ENCODE data around the gene DPEP1.
A peak's percentile ranks its signal among the peaks of the same experiment; 100 is the strongest.
"Not testable (repeated sequence)": the region's sequence is repeated elsewhere in the genome, so short reads cannot be mapped to it uniquely, and the experiment has no call there.

The DPEP1 gene

DNA sequence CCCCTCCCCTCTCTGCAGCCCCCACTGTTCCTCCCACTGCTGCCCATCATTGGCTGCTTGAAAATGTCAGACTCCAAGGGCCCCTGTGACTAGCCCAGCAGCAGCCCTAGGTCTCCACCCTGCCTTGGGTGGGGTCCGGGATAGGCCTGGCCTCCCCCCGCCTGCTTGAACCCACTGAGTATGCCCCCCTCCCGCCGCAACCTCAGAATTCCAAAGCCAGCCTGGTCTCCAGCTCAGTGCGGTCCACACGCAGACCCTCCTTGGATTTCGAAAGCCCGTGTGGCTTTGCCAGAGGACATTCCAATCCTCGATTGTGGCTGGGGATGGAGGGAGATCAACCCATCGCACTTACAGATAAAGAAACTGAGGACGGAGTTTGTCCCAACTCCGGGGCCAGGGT is 6.4 kb downstream of the DPEP1 start:
- DNase-seq (ENCODE audit: low read depth in 2 of 2): no peak

DNA sequence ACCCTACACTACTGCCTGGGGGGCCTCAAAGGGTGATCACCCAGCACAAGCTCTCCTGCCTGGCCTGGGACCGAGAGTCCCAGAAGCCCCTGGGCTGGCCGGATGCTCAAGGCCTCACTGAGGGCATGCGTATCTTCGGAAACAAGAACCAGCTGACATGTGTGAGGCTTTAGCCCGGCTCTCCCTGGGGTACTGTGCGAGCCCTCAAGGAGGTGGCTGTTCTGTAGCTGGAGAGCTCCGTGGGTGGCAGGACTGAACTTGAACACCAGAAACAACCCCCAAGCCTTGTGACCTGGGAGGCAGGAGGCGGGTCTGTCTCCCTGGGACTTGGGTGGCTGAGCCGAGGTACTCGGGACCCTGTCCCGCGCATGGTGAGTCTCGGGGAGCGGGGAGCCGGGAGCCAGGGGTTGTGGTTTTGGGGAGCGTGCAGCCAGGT is 7.0 kb downstream of the DPEP1 start:
- DNase-seq (ENCODE audit: low read depth in 2 of 2): no peak

DNA sequence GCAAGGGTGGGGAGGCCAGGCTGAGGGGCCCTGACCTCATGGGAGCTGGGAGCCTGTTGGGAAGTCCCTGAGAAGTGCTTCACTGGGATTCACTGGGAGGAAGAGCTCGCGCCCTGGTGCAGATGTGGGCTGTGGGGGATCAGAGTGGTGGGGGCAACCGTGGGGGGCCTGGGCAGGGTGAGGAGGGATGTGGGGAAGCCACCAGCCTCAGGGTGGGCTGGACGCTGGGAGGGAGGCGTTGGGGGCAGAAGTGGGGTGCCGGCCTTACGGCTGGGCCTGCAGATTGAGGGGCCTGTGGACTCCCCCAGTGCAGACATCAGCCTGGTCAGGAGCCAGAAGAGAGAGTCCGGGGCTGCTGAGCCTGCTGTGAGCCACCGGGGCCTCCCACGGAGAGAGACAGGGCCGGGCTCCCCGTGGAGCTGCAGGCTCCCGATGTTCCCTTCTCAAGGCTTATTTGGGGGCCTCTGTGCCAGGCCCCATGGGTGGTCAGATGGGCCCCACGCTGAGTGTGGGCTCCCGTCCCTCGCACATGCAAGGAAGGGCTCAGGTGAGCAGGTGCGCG is 7.8 kb downstream of the DPEP1 start:
- no peak for DNase-seq (ENCODE audit: low read depth in 2 of 2)

DNA sequence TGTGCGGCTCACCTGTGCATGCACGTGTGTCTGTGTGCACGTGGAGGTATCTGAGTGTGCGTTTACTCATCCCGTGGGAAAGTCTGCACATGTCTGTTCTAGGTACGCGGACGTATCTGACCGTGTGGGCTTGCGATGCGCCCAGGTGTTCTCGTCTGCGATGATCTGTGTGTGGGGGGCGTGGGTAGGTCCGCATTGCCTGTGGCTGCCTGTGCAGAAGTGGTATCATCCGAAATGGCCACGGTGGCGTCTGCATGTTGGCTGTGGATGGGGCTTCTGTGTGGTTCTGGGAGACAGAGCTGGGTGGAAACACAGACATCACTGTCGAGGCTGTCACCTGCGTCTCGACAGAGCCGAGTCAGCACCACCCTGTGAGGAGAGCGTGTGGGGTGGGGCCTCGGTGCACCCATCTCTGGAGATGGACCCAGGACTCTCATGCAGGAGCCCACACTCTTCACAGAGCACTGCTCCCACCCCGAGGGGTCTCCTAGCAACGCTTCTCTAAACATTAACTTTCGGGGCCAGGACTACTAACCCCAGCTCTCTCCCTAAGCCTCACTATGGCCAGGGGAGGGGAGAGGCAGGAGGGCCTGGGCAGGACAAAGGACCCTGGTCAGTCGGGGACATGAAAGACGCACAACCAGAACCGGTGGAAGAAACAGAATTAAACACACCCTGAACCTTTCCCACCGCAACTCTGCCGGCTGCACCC is 8.4 kb downstream of the DPEP1 start:
- no peak for DNase-seq (ENCODE audit: low read depth in 2 of 2)

DNA sequence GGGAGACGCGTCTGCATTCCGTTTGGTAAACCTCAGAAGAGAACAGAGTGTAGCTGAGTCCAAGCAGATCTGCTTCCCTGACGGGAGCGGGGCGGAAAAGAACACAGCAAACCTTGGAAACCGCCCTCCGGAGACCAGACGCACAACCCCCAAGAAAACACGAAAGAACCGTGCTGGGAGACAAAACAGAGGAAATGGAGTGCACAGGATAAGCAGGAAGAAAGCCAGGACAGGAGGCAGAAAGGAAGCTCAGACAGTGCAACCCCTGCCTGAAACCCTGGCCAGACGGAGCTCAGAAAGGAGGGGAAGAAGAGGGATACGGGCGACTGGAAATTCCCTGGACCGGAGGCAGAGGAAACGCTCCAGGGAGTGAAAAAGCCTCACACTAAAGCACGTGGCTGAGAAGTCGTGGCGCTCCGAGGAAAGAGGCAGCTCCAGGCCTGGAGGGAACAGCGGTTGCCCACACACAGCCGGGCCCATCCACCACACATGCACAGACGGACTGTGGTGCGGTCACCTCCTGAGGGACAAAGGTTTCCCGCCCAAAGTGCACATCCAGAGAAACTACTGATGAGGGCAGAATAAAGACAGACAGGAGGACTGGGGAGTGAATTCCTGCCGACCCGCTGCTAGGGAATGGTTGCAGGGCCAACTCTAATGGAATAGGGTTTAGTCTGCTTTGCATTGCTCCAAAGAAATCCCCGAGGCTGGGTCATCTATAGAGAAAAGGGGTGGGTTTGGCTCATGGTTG is 10.2 kb downstream of the DPEP1 start:
- DNase-seq (ENCODE audit: low read depth in 2 of 2): no peak

DNA sequence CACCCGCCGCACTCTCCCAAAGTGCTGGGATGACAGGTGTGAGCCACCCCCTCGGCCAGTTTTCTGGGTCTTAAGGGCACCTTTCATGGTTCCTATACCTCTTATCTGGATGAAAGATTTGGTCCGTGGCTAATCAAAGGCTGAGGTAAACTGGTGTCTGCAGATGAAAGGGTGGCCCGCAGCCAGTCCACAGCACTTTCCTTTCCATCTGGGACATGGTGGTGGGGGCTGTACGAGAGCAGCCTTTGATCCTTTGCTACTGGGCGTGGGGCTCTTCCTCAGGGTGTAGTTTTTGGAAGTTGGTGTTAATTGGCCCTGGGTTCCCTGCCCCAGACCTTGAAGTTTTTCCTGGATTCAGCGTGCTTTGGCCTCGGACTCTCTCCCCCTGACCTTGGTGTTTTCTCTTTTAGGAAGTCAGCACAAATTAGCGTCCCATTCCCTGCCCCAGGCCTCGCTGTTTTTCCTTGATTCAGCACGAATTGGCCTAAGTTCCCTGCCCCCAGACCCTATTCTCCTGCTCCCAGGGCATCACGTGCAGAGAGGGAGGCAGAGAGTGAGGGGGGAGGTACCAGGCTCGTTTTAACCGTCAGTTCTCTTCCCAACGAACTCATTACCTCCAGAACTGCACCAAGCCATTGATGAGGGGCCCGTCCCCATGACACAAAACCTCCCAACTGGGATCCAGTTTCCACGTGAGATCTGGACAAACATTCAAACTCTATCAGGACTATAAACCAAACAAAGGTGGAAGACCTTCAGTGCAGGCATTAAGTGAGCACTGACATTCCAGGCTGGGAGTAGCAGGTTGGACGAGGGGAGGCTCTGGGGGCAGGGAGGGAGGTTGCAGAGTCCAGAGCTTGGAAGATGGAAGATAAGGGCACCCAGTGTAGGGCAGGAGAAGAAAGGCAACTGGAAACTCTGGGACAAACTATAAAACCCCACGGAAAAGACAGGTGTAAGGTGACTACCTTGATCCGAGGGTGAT is 11.6 kb downstream of the DPEP1 start:
- DNase-seq (ENCODE audit: low read depth in 2 of 2): no peak

DNA sequence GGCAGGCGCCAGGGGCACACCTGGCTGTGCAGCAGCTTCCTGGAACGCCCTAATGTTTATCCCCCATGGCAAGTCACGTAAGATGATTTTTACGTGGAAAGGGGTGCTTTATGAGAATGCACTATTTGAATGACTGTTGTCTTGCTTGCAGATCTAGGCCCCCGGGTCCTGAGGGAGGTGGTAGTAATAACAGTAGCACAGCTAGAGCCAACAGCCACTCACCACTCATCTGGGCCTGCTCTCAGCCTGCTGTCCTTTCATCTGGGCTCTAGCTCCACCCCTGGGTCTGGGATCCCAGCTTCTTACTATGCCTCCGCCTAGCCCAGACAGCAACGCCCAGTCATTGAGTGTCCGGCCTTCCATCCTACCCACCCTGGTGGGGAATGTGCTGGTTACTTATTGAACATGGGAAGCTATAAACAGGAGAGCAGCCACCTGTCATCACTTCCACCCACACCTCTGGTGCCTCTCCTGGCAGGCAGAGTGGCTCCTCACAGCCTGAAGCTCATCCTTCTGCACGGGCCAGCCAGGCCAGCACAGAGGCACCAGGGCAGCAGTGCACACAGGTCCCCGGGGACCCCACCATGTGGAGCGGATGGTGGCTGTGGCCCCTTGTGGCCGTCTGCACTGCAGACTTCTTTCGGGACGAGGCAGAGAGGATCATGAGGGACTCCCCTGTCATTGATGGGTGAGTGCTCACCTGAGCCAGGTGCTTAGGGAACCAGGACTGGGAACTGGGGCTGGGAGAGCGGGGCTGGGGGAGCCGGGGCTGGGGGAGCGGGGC is 16.6 kb downstream of the DPEP1 start:
- no peak for DNase-seq (ENCODE audit: low read depth in 2 of 2)

DNA sequence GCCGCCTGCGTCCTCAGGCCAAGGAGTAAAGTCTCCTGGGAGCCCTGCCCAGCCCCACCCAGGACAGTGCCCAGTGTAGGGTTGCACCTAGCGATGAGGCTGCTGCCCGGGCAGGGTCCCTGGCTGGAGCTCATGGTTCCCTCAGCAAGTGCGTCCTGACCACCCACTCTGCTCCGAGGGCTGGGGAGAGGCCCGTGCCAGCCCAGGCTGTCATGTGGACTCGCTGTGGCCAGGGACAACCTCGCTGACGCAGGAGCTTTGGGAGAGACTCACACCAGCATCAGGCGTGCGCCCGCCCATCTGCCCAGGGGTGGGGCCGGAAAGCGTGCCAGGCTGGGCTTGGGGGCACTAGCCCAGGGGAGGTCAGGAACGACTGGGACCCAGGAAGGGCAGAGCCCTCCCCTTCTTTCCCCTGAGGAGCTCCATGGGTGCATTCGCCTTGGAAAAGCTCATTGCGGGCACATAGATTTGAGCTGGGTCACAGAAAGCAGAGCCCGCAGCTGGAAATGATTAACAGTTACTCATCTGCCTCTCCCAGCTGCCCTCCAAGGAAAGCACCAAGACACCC is 19.7 kb downstream of the DPEP1 start:
- peak in 1 of 2 experiments; percentile 21 for DNase-seq (ENCODE audit: low read depth in 2 of 2)

DNA sequence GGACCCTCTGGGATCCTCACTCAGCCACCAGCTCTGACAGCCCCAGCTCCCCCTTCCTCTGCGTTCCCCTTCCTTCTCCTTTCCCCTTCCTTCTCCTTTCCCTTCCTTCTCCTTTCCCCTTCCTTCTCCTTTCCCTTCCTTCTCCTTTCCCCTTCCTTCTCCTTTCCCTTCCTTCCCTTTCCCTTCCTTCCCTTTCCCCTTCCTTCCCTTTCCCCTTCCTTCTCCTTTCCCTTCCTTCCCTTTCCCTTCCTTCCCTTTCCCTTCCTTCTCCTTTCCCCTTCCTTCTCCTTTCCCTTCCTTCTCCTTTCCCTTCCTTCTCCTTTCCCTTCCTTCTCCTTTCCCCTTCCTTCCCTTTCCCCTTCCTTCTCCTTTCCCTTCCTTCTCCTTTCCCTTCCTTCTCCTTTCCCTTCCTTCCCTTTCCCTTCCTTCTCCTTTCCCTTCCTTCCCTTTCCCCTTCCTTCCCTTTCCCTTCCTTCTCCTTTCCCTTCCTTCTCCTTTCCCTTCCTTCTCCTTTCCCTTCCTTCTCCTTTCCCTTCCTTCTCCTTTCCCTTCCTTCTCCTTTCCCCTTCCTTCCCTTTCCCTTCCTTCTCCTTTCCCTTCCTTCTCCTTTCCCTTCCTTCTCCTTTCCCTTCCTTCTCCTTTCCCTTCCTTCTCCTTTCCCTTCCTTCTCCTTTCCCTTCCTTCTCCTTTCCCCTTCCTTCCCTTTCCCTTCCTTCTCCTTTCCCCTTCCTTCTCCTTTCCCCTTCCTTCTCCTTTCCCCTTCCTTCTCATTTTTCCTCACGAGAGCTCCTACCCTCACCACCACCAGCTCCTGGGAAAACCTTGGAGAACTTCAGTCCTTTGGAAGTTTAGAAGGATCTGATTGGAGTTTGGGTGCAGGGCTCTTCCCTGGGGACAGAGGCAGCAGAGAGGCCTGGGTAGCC is 21.3 kb downstream of the DPEP1 start:
- not testable (repeated sequence) for DNase-seq (ENCODE audit: low read depth in 2 of 2)

DNA sequence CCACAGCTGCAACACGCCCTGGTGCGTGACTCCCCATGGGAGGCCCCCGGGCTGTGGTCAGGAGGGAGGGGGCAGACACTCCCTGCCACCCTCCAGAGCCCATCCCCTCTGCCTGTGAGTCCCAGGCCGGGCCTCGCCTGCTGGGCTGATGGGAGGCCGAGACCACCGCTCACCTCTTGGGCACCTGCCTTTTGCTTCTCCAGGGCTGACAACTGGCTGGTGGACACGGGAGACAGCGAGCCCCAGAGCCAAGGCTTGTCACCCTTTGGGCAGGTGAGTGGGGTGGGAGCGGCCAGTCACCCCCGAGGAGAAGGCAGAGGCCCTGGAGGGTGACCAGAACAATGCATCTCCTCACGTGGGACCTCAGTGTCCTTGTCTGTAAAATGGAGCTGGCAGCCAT is 23.2 kb downstream of the DPEP1 start:
- no peak for DNase-seq (ENCODE audit: low read depth in 2 of 2)

DNA sequence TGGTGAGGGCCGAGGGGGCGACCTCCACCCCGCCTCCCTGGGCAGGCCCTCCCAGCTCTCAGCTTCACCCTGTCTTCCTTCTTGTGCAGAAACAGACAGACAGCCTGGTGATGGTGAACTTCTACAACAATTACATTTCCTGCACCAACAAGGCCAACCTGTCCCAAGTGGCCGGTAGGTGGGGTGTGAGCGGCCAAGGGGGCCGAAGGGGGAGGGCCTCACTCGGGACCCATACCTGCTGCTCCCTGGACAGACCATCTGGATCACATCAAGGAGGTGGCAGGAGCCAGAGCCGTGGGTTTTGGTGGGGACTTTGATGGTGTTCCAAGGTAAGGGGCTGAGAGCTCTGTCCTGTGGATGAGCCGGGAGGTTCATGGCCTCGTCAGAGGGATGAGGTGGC is 23.9 kb downstream of the DPEP1 start:
- DNase-seq (ENCODE audit: low read depth in 2 of 2): no peak

DNA sequence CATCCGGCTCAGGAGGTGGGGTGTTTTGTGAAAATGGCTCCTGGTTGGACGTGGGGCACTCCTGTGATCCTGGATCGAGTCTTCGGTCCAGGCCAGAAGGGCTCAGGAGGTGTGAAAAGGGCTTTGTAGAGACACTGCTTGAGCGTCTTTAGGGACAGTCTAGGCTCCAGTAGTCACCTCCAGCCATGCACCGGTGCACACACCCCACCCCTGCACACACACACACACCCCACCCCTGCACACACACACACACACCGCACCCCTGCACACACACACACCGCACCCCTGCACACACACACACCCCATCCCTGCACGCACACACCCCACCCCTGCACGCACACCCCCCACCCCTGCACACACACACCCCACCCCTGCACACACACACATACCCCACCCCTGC is 25.0 kb downstream of the DPEP1 start:
- no peak for DNase-seq (ENCODE audit: low read depth in 2 of 2)

DNA sequence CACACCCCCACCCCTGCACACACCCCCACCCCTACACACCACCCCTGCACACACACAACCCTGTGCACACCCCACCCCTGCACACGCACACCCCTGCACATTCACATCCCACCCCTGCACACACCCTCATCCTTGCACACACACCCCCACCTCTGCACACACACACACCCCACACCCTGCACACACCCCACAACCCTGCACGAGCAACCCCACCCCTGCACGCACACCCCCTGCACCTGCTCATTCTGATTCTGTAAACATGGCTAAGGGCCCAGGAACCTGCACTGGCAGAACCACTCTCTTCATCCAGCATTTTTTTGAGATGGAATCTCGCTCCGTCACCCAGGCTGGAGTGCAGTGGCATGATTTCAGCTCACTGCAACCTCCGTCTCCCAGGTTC is 25.9 kb downstream of the DPEP1 start:
- DNase-seq (ENCODE audit: low read depth in 2 of 2): no peak

DNA sequence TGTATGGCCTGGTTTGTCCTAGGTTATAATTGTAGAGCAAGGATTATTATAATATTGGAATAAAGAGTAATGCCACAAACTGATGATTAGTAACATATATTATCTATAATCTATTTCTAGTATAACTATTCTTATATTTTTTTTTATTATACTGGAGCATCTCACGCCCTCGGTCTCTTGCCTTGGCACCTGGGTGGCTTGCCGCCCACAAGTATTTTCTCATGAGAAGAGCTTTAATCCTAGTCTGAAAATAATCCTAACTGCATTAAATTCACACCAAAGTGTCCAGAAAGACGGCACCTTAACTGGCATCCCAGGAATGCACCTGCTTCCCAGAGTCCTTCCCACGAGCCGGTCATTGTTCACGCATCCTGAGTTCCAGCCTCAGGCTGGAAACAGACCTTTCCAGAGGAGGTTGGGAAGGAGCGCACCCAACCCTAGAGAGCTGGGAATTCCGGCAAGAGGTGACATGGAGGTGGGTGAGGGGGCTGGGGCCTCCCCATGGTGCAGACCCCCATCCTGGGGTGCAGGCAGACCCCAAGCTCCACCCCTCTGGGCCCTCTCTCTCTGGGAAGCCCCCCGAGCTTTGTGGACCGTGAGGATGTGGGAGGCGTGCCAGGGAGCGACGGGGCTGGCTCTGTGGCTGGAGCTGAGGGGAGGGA is 28.1 kb downstream of the DPEP1 start:
- no peak for DNase-seq (ENCODE audit: low read depth in 2 of 2)

DNA sequence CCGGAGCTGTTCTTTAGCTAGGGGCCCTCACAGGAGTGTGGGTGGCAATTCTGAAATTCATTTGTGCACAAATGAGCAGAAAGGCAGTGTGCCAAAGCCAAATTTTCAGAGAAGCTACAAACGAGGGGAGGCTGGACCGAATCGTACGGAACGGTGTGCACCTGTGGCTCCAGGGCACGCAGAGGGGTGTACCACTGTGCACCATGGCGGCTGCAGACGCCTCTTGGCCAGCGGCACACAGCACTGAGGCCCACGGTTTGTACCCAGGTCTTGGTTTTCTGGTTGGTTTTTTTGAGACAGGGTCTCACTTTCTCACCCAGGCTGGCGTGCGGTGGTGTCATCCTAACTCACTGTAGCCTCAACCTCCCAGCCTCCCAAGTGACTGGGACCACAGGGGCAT is 29.1 kb downstream of the DPEP1 start:
- DNase-seq (ENCODE audit: low read depth in 2 of 2): no peak

DNA sequence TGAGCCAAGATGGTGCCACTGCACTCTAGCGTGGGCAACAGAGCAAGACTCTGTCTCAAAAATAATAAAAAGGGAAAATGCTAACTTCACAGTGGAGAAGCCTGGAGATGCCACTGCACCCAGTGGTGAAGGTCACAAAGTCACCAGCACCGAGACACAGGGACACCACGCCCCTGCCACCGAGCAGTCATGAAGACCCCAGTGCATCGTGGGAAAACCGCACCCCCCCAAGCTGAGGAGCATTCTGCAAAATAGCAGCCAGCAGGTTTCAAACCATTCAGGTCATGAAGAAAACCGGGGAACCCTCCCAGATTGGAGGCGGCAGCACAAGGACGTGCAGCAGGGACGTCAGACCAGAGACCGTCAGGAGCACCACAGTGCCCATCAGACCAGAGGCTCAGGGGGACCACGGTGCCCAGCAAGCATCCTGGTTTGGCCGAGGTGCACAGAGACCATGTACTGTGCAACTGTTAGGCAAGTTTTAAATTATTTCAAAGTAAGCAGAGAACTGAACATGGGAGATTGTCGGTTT is 30.4 kb downstream of the DPEP1 start:
- no peak for DNase-seq (ENCODE audit: low read depth in 2 of 2)

DNA sequence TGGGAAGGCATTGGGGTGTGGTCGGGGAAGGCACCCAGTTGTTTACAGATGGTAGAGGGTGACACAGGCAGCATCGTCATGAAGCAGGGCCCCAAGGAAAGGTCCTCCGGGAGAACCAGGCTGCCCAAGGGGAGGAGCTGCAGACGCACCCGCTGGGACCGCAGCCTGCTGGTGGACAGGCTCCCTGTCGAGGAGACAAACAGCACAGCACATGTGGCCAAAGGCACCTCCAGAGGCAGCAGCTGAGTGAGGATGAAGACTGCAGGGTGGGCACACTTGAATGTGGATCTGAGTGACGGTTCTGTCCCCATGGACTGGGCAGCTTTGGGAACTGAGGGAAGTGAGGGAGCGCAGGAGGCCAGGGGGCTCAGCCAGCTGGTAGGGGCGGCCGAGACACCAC is 31.7 kb downstream of the DPEP1 start:
- DNase-seq (ENCODE audit: low read depth in 2 of 2): no peak

DNA sequence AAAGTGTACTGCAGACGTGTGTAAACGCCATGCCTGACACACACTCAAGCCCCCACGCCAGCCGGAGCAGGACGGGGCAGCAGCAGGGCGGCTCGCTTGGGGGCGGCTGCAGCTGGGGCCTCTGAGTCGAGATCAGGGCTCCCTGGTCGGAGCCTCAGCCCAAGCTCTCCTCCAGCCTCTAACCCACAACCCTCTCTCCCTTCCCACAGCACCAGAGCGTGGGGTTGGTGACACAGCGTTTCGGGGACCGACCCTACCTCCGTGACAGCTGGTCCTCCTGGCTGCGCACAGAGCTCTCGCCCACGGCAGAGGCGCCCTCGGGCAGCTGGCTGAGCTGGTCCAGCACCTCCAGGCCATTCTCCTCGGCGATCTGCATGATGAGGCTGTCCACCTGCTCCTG is 32.8 kb downstream of the DPEP1 start:
- no peak for DNase-seq (ENCODE audit: low read depth in 2 of 2)

DNA sequence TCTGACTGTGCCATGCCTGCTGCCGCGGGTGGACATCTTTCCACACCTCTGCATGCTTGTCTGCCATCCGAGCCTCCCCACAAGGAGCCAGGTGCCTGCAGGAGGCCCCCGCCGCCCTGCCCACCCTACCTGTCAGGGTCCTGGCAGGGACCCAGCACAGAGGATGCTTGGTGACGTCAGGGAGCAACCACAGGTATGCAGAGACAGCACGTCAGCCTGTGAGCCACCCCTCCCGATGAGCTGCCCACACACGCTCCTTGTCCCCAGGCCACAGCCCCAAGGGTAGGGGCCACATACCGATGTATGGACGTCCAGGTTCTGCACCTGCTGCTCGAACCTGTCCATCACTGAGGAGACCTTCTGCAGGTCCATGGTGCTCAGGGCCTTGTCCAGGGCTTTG is 33.5 kb downstream of the DPEP1 start:
- no peak for DNase-seq (ENCODE audit: low read depth in 2 of 2)
